Upper lobe of left lung (tissue), 6 donors: ENCODE data around the gene ARHGAP26. TPM values are rescaled to one million over a fixed set of nuclear protein-coding genes. Genes with fewer than 3 reads are reported as not detected.
A peak's percentile ranks its signal among the peaks of the same experiment; 100 is the strongest.

ENCODE experiments used
- ATAC-seq, 2 donors: fragments of 200-7000 bp; cut with Tn5 transposase; one replicate each; pipeline ENCODE4 v1.9.1; 2022; ENCODE audit warnings: mild to moderate bottlenecking in 2 of 2, moderate library complexity in 2 of 2; ENCODE audit not compliant: low FRiP score in 2 of 2
- DNase-seq, 2 donors: peaks; one replicate each; pipeline ENCODE4 v3.0.0-alpha.2; 2019 to 2020
- H3K27ac ChIP-seq, 4 donors: fragments of 200-600 bp; sonication (generic); one replicate each; pipeline ENCODE4 v1.5.1; 2016 to 2019
- H3K27me3 ChIP-seq, 4 donors: fragments of 200-600 bp; sonication (generic); one replicate each; pipeline ENCODE4 v1.5.1; 2017 to 2019
- H3K36me3 ChIP-seq, 4 donors: fragments of 200-600 bp; sonication (generic); one replicate each; pipeline ENCODE4 v1.5.1; 2016 to 2019
- H3K4me1 ChIP-seq, 4 donors: fragments of 200-600 bp; sonication (generic); one replicate each; pipeline ENCODE4 v1.5.1; 2018 to 2019
- H3K4me3 ChIP-seq, 4 donors: fragments of 200-600 bp; sonication (generic); one replicate each; pipeline ENCODE4 v1.5.1; 2017 to 2019; ENCODE audit warnings: mild to moderate bottlenecking in 2 of 4, moderate library complexity in 1 of 4
- H3K9me3 ChIP-seq, 4 donors: fragments of 200-600 bp; sonication (generic); one replicate each; pipeline ENCODE4 v1.5.1; 2018 to 2019
- EP300 ChIP-seq, 4 donors: sonication (generic); formaldehyde crosslinking; IDR thresholded peaks; one replicate each; pipeline ENCODE4 v1.5.1; 2017; ENCODE audit warnings: antibody characterized with exemption in 4 of 4, control low read depth in 2 of 4
- POLR2A ChIP-seq, 4 donors: fragments of 450-650 bp; IDR thresholded peaks; one replicate each; pipeline ENCODE4 v1.5.1; 2016 to 2017; ENCODE audit warnings: antibody characterized with exemption in 4 of 4, mild to moderate bottlenecking in 2 of 4
- POLR2AphosphoS5 ChIP-seq, 2 donors: sonication (generic); formaldehyde crosslinking; IDR thresholded peaks; one replicate each; pipeline ENCODE4 v1.5.1; 2017; ENCODE audit warnings: antibody characterized with exemption in 2 of 2
- WGBS, 2 donors: methylation state at CpG; one replicate each; pipeline ENCODE4 v1.1.5; 2017 to 2018; 5-methylcytosine and 5-hydroxymethylcytosine counted together
- total RNA-seq, 6 donors: library from RNA; depleted of rRNA in 4 of 6; stranded (reverse); fragments of >200 nt in 4 of 6; gene quantifications; one replicate each; pipeline versions ENCODE4 v1.1.0 to v1.2.1, GENCODE V29; 2016 to 2021
- TF ChIP-seq, protein P1 (sequence below), 6 experiments: fragments of 450-650 bp in 4 of 6; fragments of 200-600 bp in 2 of 6; sonication (generic) in 2 of 6; IDR thresholded peaks; one replicate each; pipeline ENCODE4 v1.5.1; 2016 to 2019; ENCODE audit warnings: antibody characterized with exemption in 6 of 6
- donor health status: DM: no; HTN: no; CAD: no; lungs with moderate emphysema.
- donor health status: DM: no; HTN: yes; CAD: no; lungs with severe emphysema.

The ARHGAP26 gene
- total RNA-seq, 6 donors from 2014 or later = 34.9 to 90.1 (median 38.9) TPM

DNA sequence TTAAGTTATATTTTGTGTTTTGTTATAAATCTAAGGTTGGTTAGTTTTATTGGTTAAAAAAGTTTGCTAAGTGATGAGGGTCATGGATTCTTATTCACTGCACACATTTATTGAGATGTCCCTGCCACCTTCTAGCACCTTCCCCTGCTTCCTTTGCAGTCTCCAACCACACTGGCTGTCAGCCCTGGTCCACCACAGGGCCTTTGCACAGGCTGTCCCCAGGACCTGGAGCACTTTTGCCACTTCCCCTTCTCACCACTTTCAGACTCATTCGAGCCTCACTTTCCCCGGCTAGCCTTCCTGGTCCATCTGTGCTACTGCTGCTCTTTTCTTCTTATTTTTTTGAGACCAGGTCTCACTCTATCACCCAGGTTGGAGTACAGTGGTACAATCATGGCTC lies 45.3 kb downstream of the ARHGAP26 start:
- ATAC-seq = no peak

DNA sequence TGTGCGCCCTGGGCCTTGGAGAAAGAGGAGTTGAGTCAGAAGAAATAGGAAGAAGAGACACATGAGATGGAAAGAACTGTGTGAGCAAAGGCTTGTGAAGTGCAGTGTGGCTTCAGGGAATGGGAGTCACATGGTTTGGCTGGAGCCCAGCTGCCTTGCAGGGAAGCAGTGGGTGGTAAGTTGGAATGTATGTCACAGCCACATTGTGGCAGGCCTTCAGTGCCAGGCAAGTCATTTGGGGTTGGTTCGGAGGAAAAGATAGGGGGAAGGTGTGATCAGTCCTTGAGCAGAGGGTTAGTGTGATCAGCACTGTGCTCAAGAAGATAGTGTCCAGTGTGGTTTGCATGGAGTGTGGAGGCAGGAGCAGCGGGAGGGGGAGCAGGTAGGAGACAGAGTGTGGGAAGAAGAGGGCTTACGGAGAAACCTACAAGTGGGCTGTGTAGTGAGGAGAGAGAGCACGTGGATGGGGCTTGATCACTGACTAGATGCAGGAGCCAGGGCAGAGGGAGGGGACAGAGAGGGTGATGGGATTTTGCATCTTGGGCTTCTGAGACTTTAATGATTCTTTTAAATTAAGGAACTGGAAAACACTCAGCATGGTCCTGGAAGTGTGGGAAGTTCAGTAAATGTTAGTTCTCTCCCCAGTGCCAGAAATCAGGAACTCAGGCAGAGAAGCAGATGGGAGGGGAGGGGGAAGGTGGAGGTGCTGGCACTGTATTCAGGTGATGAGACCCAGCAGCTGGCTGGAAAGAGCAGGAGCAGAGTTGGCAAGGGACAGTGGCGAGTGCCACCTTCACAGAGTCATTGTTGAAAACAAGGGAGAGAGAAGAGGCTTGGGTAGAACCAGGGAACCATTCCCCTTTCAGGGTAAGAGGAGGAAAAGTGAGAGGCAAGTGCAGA lies 46.6 kb downstream of the ARHGAP26 start:
- DNase-seq (peak in 1 of 2 donors; percentile 76), ATAC-seq (peak; percentile 9 to 50)
- peaks cover 45 to 70% (median 49%) of the 10 kb centered on the region in 4 donors for H3K4me1 ChIP-seq
- H3K27ac ChIP-seq = peak overlapping the region in 1 of 4 donors; percentile 31
- no peak overlapping the region for H3K4me3 ChIP-seq
- WGBS, 2 donors = 86 to 87% methylated on average over 6 of the region's 6 CpGs
- no peak for TF ChIP-seq EP300 (IDR thresholded peaks at IDR 0.05)
- TF ChIP-seq, protein P1, sequence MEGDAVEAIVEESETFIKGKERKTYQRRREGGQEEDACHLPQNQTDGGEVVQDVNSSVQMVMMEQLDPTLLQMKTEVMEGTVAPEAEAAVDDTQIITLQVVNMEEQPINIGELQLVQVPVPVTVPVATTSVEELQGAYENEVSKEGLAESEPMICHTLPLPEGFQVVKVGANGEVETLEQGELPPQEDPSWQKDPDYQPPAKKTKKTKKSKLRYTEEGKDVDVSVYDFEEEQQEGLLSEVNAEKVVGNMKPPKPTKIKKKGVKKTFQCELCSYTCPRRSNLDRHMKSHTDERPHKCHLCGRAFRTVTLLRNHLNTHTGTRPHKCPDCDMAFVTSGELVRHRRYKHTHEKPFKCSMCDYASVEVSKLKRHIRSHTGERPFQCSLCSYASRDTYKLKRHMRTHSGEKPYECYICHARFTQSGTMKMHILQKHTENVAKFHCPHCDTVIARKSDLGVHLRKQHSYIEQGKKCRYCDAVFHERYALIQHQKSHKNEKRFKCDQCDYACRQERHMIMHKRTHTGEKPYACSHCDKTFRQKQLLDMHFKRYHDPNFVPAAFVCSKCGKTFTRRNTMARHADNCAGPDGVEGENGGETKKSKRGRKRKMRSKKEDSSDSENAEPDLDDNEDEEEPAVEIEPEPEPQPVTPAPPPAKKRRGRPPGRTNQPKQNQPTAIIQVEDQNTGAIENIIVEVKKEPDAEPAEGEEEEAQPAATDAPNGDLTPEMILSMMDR (IDR thresholded peaks at IDR 0.05) = no peak
- TF ChIP-seq POLR2AphosphoS5 (IDR thresholded peaks at IDR 0.05) = no peak
- TF ChIP-seq POLR2A (IDR thresholded peaks at IDR 0.05) = no peak
- H3K9me3 ChIP-seq = no peaks in the 10 kb centered on the region
- no peaks in the 10 kb centered on the region for H3K27me3 ChIP-seq
- no peaks in the 10 kb centered on the region for H3K36me3 ChIP-seq

More for the DNA sequence above, 45.3 kb downstream of the ARHGAP26 start:
- no peak for TF ChIP-seq POLR2AphosphoS5 (IDR thresholded peaks at IDR 0.05)
- TF ChIP-seq POLR2A (IDR thresholded peaks at IDR 0.05) = no peak
- TF ChIP-seq, protein P1 (IDR thresholded peaks at IDR 0.05) = no peak
- no peak for TF ChIP-seq EP300 (IDR thresholded peaks at IDR 0.05)
- no peaks in the 10 kb centered on the region for H3K36me3 ChIP-seq
- H3K9me3 ChIP-seq = no peaks in the 10 kb centered on the region
- H3K4me1 ChIP-seq = peaks cover 51 to 82% (median 59%) of the 10 kb centered on the region in 4 donors
- no peak overlapping the region for H3K27ac ChIP-seq
- no peak for DNase-seq
- no peaks in the 10 kb centered on the region for H3K27me3 ChIP-seq
- no peak overlapping the region for H3K4me3 ChIP-seq
- 89 to 100% methylated on average over 2 of the region's 2 CpGs for WGBS, 2 donors

GRCh38 chr5:142817949-142818431 lies 47.8 kb downstream of the ARHGAP26 start:
- ATAC-seq = no peak
- WGBS, 2 donors = 46 to 55% methylated on average over 3 of the region's 3 CpGs
- Histone ChIP-seq H3K4me3 (no peak overlapping the region), H3K27me3 (no peaks in the 10 kb centered on the region), H3K36me3 (no peaks in the 10 kb centered on the region), H3K9me3 (no peaks in the 10 kb centered on the region), H3K27ac (peak overlapping the region in 1 of 4 donors; percentile 37), H3K4me1 (peaks cover 41 to 61% (median 50%) of the 10 kb centered on the region in 4 donors)
- peak; percentile 15 to 65 for DNase-seq
- TF ChIP-seq, protein P1 (IDR thresholded peaks at IDR 0.05) = no peak
- TF ChIP-seq POLR2AphosphoS5 (IDR thresholded peaks at IDR 0.05) = no peak
- TF ChIP-seq EP300 (IDR thresholded peaks at IDR 0.05) = no peak
- TF ChIP-seq POLR2A (IDR thresholded peaks at IDR 0.05) = no peak

GRCh38 chr5:142819292-142819691 lies 49.1 kb downstream of the ARHGAP26 start:
- ATAC-seq (no peak), DNase-seq (no peak)
- H3K9me3 ChIP-seq = no peaks in the 10 kb centered on the region
- no peak overlapping the region for H3K4me3 ChIP-seq
- no peak overlapping the region for H3K27ac ChIP-seq
- TF ChIP-seq POLR2A (IDR thresholded peaks at IDR 0.05) (no peak), POLR2AphosphoS5 (IDR thresholded peaks at IDR 0.05) (no peak), EP300 (IDR thresholded peaks at IDR 0.05) (no peak)
- TF ChIP-seq, protein P1 (IDR thresholded peaks at IDR 0.05) = no peak
- peaks cover 36 to 49% (median 42%) of the 10 kb centered on the region in 4 donors for H3K4me1 ChIP-seq
- H3K27me3 ChIP-seq = no peaks in the 10 kb centered on the region
- no peaks in the 10 kb centered on the region for H3K36me3 ChIP-seq
